Thoracic aorta (tissue), 2 donors: Measurements from ENCODE around the gene RNF6. TPM values are rescaled to one million over a fixed set of nuclear protein-coding genes. Genes with fewer than 3 reads are reported as not detected.
A peak's percentile ranks its signal among the peaks of the same experiment; 100 is the strongest.

Source experiments
- ATAC-seq: fragments of 150-250 bp; one replicate; pipeline ENCODE4 v1.8.0; 2017; ENCODE audit warnings: low read depth; ENCODE audit not compliant: insufficient number of reproducible peaks, low FRiP score
- DNase-seq: peaks from one replicate; pipeline ENCODE4 v3.0.0-alpha.2; 2020; ENCODE audit warnings: low spot score
- H3K27ac ChIP-seq, 2 donors: fragments of 200-600 bp; sonication (generic); 1 replicate in 1 of 2; 2 replicates in 1 of 2; pipeline ENCODE4 v1.5.1; 2016; ENCODE audit warnings: mild to moderate bottlenecking in 2 of 2, moderate library complexity in 2 of 2
- H3K27me3 ChIP-seq: fragments of 200-600 bp; sonication (generic); replicated peaks from 2 replicates; pipeline ENCODE4 v1.6.0; 2016; ENCODE audit warnings: mild to moderate bottlenecking; ENCODE audit not compliant: insufficient read depth
- H3K36me3 ChIP-seq: fragments of 200-600 bp; sonication (generic); one replicate; pipeline ENCODE4 v1.5.1; 2016
- H3K4me1 ChIP-seq, 2 donors: fragments of 200-600 bp; sonication (generic); 1 replicate in 1 of 2; 2 replicates in 1 of 2; pipeline versions ENCODE4 v1.5.1 to v1.6.0; 2016; ENCODE audit warnings: low read depth in 2 of 2, mild to moderate bottlenecking in 1 of 2; ENCODE audit not compliant: control insufficient read depth in 1 of 2
- H3K4me3 ChIP-seq: fragments of 200-600 bp; sonication (generic); 2 replicates; pipeline ENCODE4 v1.5.1; 2016; ENCODE audit warnings: mild to moderate bottlenecking
- H3K9me3 ChIP-seq: fragments of 200-600 bp; sonication (generic); 2 replicates; pipeline ENCODE4 v1.5.1; 2016
- total RNA-seq, 2 donors: library from RNA; depleted of rRNA; stranded (reverse); fragments of >200 nt; gene quantifications; one replicate each; pipeline versions ENCODE4 v1.1.0 to v1.2.3, GENCODE V29; 2016
- TF ChIP-seq, protein P1 (sequence below): fragments of 200-600 bp; sonication (generic); IDR thresholded peaks from one replicate; pipeline ENCODE4 v1.5.1; 2019; ENCODE audit warnings: antibody characterized with exemption

RNF6 gene
- 10 to 100 TPM; 22.6 to 23.6 TPM for total RNA-seq

DNA sequence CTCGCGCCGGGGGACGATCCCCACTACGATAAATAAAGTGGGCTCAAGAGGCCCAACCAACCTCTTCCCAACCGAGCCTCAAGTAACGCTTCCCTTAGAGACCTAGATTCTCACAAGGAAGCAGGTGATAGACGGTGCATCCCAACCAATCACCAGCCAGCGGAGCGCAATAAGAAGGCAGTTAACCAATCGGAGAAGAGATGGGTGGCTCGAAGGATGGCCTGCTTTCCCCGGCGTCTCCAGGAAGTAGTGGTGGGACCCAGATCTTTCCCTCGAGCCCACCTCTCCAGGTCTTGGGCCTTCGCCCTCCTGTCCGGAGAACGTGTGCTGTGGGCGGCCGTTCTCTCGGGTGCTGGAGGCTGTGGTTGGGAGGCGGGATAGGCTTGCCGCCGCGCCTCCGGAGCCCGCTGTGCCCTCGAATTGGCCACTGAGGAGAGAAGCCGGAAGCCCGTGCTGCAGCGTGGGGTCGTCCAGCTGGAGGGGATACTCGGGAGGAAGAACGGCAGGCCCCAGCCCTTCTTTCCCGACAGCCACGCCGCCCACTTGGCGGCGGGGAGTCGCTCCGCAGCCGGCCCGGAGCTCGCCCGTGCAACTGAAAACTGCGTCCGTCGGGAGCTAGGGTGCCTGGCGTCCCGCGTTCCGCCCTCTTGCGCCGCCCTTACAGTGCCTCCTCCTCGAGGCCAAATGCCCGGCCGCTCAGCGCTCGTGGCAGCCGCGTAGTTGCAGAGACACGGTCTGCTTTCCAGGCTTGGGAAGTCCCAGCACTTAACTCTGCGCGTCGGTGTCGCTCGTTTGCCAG lies at the start of gene RNF6:
Gene RNF6, minus strand, starts transcription at position 594 of the 799 bp plus-strand sequence. CDS start 2,665 bp downstream, outside the sequence.
- no peaks in the 10 kb centered on the region for H3K9me3 ChIP-seq
- H3K4me3 ChIP-seq, result peak within 1 kb of the TSS; percentile 90
- H3K27ac ChIP-seq, result peak within 1 kb of the TSS; percentile 95 to 99
- peaks cover 19% of the 10 kb centered on the region for H3K36me3 ChIP-seq
- peaks cover 13 to 21% of the 10 kb centered on the region in 2 donors for H3K4me1 ChIP-seq
- TF ChIP-seq, protein P1, sequence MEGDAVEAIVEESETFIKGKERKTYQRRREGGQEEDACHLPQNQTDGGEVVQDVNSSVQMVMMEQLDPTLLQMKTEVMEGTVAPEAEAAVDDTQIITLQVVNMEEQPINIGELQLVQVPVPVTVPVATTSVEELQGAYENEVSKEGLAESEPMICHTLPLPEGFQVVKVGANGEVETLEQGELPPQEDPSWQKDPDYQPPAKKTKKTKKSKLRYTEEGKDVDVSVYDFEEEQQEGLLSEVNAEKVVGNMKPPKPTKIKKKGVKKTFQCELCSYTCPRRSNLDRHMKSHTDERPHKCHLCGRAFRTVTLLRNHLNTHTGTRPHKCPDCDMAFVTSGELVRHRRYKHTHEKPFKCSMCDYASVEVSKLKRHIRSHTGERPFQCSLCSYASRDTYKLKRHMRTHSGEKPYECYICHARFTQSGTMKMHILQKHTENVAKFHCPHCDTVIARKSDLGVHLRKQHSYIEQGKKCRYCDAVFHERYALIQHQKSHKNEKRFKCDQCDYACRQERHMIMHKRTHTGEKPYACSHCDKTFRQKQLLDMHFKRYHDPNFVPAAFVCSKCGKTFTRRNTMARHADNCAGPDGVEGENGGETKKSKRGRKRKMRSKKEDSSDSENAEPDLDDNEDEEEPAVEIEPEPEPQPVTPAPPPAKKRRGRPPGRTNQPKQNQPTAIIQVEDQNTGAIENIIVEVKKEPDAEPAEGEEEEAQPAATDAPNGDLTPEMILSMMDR, result no peak
- ATAC-seq (peak; percentile 97), DNase-seq (peak; percentile 90)
- H3K27me3 ChIP-seq, result no peaks in the 10 kb centered on the region

DNA sequence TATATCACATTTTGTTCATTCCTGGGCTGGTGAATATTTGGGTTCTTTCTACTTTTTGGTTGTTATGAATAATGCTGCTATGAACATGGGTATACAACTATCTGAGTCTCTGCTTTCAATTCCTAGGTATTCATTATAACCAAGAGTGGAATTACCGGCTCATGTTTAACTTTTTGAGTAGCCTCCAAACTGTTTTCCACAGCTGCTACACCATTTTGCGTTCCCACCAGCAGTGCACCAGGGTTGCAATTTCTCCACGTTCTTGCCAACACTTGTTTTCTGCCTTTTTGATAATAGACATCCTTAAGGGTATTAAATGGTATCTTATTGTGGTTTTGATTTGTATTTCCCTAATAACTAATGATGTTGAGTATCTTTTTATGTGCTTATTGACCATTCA lies 48.6 kb upstream of the RNF6 start:
- Histone ChIP-seq H3K27me3 (no peaks in the 10 kb centered on the region), H3K9me3 (no peaks in the 10 kb centered on the region), H3K27ac (no peak overlapping the region), H3K4me3 (no peak overlapping the region), H3K36me3 (no peaks in the 10 kb centered on the region), H3K4me1 (peaks cover 0 to 7% of the 10 kb centered on the region in 2 donors)
- no peak for ATAC-seq
- DNase-seq, result no peak
- TF ChIP-seq, protein P1, result no peak

DNA sequence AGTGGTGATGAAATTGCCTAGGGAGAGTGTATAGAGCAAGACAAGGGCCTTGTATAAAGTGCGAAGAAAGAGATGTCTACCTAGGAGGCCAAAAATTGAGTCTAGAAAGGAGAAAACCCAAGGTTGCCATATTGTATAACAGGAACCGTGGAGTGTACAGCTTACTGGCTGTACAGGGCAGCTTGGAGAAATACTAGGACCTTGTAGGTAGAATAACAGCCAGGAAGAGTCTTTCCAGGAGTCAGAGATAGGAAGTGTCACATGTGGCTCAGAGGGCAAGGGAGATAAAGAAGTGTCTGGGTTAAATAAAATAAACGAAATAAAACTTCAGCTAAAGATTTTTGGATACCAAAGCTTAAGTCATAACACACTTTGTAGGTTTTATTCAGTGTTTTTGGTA lies 44.2 kb upstream of the RNF6 start:
- ATAC-seq, result no peak
- no peak for DNase-seq
- Histone ChIP-seq H3K4me1 (peaks cover 0 to 7% of the 10 kb centered on the region in 2 donors), H3K9me3 (no peaks in the 10 kb centered on the region), H3K4me3 (no peak overlapping the region), H3K27me3 (no peaks in the 10 kb centered on the region), H3K27ac (no peak overlapping the region), H3K36me3 (no peaks in the 10 kb centered on the region)
- TF ChIP-seq, protein P1, result no peak

DNA sequence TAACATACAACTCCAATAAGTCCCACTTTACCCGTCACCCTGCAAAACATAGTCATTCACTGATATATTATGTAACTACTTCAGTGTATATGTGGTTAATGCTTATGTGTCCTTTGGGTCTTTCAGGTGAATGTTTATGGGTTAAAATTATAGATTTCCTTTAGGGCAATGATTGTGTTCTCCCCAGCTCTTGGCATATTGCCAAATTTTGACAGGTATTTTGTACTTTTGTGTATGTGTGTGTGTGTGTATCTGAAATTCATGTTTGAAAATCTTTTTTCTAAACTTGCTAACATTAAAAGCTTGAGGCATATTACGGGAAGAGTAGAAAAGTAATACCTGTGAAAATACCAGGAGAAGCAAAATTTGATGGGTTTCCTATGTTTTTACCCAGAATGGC lies 40.0 kb upstream of the RNF6 start:
- no peaks in the 10 kb centered on the region for H3K9me3 ChIP-seq
- DNase-seq (no peak), ATAC-seq (no peak)
- TF ChIP-seq, protein P1, result no peak
- no peaks in the 10 kb centered on the region for H3K36me3 ChIP-seq
- H3K27me3 ChIP-seq, result no peaks in the 10 kb centered on the region
- H3K27ac ChIP-seq, result no peak overlapping the region
- H3K4me1 ChIP-seq, result peaks cover 0 to under 1% of the 10 kb centered on the region in 2 donors
- H3K4me3 ChIP-seq, result no peak overlapping the region

DNA sequence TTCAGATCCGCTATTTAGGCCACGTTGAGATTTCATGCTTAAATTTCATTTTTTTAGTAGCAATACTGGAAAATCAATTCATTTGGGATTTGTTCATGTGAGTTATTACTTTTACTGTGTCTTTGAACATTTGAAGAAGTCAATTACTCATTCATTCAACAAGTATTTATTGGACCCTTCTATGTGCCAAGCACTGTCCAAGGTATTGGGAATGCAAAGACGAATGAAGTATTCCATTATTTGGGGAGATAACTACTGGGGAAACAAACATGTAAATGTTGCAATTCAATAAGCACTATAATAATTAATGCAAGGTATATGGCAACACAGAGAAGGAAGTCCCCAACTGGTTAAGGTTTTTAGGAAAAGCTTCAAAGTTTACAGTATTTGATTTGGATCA lies 37.5 kb upstream of the RNF6 start:
- no peak for DNase-seq
- Histone ChIP-seq H3K27ac (no peak overlapping the region), H3K27me3 (no peaks in the 10 kb centered on the region), H3K9me3 (no peaks in the 10 kb centered on the region), H3K4me1 (peaks cover 7 to 23% of the 10 kb centered on the region in 2 donors), H3K36me3 (no peaks in the 10 kb centered on the region), H3K4me3 (no peak overlapping the region)
- TF ChIP-seq, protein P1, result no peak
- no peak for ATAC-seq
